Activated CD8-positive, alpha-beta T cell treated with anti-CD3 and anti-CD28 coated beads for 36 hours (primary cell): Measurements from ENCODE around the gene TEAD3. TPM values are rescaled to one million over a fixed set of nuclear protein-coding genes. Genes with fewer than 3 reads are reported as not detected.

ENCODE experiments used
- ATAC-seq: fragments of 200-7000 bp; cut with Tn5 transposase; one replicate; pipeline ENCODE4 v1.10.0; 2021; ENCODE audit warnings: mild to moderate bottlenecking, moderate library complexity
- CTCF ChIA-PET: fragments of 350-600 bp; sonication (Branson Sonifier 250); formaldehyde crosslinking; loops from one replicate; lab custom pipeline; 2021; ENCODE audit warnings: antibody characterized with exemption; lab: Charles Lee
- POLR2A ChIA-PET: fragments of 350-600 bp; sonication (Branson Sonifier 250); formaldehyde crosslinking; loops from one replicate; lab custom pipeline; 2021; ENCODE audit warnings: antibody characterized with exemption; lab: Charles Lee
- DNase-seq: peaks from one replicate; pipeline ENCODE4 v3.0.0-alpha.2; 2020
- H3K27ac Mint-ChIP-seq: one replicate; pipeline ENCODE4 v1.8.0; 2021; ENCODE audit warnings: mild to moderate bottlenecking, mixed read lengths
- H3K27me3 Mint-ChIP-seq: one replicate; pipeline ENCODE4 v1.8.0; 2021; ENCODE audit warnings: mixed read lengths
- H3K36me3 Mint-ChIP-seq: one replicate; pipeline ENCODE4 v1.8.0; 2021; ENCODE audit warnings: low read depth, mixed read lengths
- H3K4me1 Mint-ChIP-seq: one replicate; pipeline ENCODE4 v1.8.0; 2021; ENCODE audit warnings: low read depth, mixed read lengths
- H3K4me3 Mint-ChIP-seq: one replicate; pipeline ENCODE4 v1.8.0; 2021; ENCODE audit warnings: mild to moderate bottlenecking, moderate library complexity, mixed read lengths
- H3K9me3 Mint-ChIP-seq: one replicate; pipeline ENCODE4 v1.8.0; 2021; ENCODE audit warnings: mixed read lengths
- intact Hi-C: fragments of 100-400 bp; cut with micrococcal nuclease; formaldehyde crosslinking; loops from one replicate; pipeline ENCODE4 v1.10.0; 2022
- microRNA-seq: library from miRNA; unstranded; fragments of <30 nt; microRNA quantifications from one replicate; pipeline ENCODE4 v1.2.0, GENCODE V29; 2022; ENCODE audit warnings: borderline microRNAs expressed, borderline replicate concordance
- total RNA-seq, 2 experiments: library from RNA; stranded (reverse); gene quantifications; one replicate each; pipeline ENCODE4 v1.2.3, GENCODE V29; 2021
- TF ChIP-seq, protein P1 (sequence below): fragments of 200-600 bp; IDR thresholded peaks from one replicate; pipeline ENCODE4 v1.8.0; 2022; ENCODE audit warnings: antibody characterized with exemption, mild to moderate bottlenecking

The TEAD3 gene
- total RNA-seq, 2 experiments from 2014 or later: 0.68 to 0.81 TPM

DNA sequence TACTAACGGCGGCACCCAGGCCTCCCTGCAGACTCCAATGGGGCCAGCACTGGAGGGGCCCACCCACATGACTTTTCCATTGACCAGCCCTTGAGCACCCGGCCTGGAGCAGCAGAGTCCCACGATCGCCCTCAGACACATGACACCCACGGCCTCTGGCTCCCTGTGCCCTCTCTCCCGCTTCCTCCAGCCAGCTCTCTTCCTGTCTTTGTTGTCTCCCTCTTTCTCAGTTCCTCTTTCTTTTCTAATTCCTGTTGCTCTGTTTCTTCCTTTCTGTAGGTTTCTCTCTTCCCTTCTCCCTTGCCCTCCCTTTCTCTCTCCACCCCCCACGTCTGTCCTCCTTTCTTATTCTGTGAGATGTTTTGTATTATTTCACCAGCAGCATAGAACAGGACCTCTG lies 70.8 kb downstream of the TEAD3 start:
- H3K27ac Mint-ChIP-seq: no peak overlapping the region

GRCh38 chr6:35425284-35425683 lies 71.6 kb downstream of the TEAD3 start:
- intact Hi-C loops: no loop called here
- CTCF ChIA-PET: interaction anchor here (1.0 to 1.1 kb wide), 2 partner anchors 24 kb away, joined by 3 read pairs; no protein-coding TSS in a partner anchor
- no peak for ATAC-seq

More for the DNA sequence above, 70.8 kb downstream of the TEAD3 start:
- Mint-ChIP-seq H3K9me3 (peaks cover 16% of the 10 kb centered on the region), H3K36me3 (peaks cover 27% of the 10 kb centered on the region), H3K27me3 (no peaks in the 10 kb centered on the region), H3K4me3 (no peak overlapping the region), H3K4me1 (no peaks in the 10 kb centered on the region)
- CTCF ChIA-PET: interaction anchor here (1.1 kb wide), 1 partner anchor 24 kb away, joined by 3 read pairs; no protein-coding TSS in a partner anchor
- intact Hi-C loops: no loop called here
- POLR2A ChIA-PET: interaction anchor here (0.6 kb wide), 1 partner anchor 43 kb away, joined by 3 read pairs; no protein-coding TSS in a partner anchor
- ATAC-seq (no peak), DNase-seq (no peak)
- TF ChIP-seq, protein P1, sequence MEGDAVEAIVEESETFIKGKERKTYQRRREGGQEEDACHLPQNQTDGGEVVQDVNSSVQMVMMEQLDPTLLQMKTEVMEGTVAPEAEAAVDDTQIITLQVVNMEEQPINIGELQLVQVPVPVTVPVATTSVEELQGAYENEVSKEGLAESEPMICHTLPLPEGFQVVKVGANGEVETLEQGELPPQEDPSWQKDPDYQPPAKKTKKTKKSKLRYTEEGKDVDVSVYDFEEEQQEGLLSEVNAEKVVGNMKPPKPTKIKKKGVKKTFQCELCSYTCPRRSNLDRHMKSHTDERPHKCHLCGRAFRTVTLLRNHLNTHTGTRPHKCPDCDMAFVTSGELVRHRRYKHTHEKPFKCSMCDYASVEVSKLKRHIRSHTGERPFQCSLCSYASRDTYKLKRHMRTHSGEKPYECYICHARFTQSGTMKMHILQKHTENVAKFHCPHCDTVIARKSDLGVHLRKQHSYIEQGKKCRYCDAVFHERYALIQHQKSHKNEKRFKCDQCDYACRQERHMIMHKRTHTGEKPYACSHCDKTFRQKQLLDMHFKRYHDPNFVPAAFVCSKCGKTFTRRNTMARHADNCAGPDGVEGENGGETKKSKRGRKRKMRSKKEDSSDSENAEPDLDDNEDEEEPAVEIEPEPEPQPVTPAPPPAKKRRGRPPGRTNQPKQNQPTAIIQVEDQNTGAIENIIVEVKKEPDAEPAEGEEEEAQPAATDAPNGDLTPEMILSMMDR: no peak

More at GRCh38 chr6:35425284-35425683, 71.6 kb downstream of the TEAD3 start:
- H3K4me1 Mint-ChIP-seq: no peaks in the 10 kb centered on the region
- POLR2A ChIA-PET: interaction anchor here (0.6 kb wide), 1 partner anchor 43 kb away, joined by 3 read pairs; no protein-coding TSS in a partner anchor
- H3K36me3 Mint-ChIP-seq: peaks cover 27% of the 10 kb centered on the region
- H3K27me3 Mint-ChIP-seq: no peaks in the 10 kb centered on the region
- no peak for DNase-seq
- H3K4me3 Mint-ChIP-seq: no peak overlapping the region
- TF ChIP-seq, protein P1: no peak
- no peak overlapping the region for H3K27ac Mint-ChIP-seq
- H3K9me3 Mint-ChIP-seq: peaks cover 16% of the 10 kb centered on the region

Small RNA genes lying within 50 kb of the gene (microRNA-seq; reads per million reads assigned to microRNA genes)
- gene MIR7111: 4.2 reads per million, percentile 16 among the genes with 10 or more reads in this experiment

Other genes with a start within 250 kb of the TEAD3 start
- gene ZNF76, start 237.3 kb downstream of the TEAD3 start, total RNA-seq: 10 to 100 TPM; 34.4 to 35.2 TPM
- gene DEF6, start 199.3 kb downstream of the TEAD3 start, total RNA-seq: 10 to 100 TPM; 97.1 to 99.1 TPM
- gene PPARD, start 154.5 kb downstream of the TEAD3 start, total RNA-seq: 10 to 100 TPM; 26.6 to 26.7 TPM
- gene FANCE, start 44.7 kb downstream of the TEAD3 start, total RNA-seq: 10 to 100 TPM; 18.8 to 19.4 TPM
- gene RPL10A, start 28.7 kb downstream of the TEAD3 start, total RNA-seq: 1,000 to 10,000 TPM; 2,322 to 2,393 TPM
- gene TULP1, start 15.8 kb upstream of the TEAD3 start, total RNA-seq: not detected
- gene FKBP5, start 191.8 kb upstream of the TEAD3 start, total RNA-seq: 10 to 100 TPM; 90.6 to 93.4 TPM
- gene ARMC12, start 240.0 kb upstream of the TEAD3 start, total RNA-seq: 1 to 10 TPM; 1.0 to 1.1 TPM